Measurements from ENCODE around the gene MAIP1. TPM values are rescaled to one million over a fixed set of nuclear protein-coding genes. Genes with fewer than 3 reads are reported as not detected.

The MAIP1 gene
- total RNA-seq, 1 donor from 2014 or later = 14.8 TPM

DNA sequence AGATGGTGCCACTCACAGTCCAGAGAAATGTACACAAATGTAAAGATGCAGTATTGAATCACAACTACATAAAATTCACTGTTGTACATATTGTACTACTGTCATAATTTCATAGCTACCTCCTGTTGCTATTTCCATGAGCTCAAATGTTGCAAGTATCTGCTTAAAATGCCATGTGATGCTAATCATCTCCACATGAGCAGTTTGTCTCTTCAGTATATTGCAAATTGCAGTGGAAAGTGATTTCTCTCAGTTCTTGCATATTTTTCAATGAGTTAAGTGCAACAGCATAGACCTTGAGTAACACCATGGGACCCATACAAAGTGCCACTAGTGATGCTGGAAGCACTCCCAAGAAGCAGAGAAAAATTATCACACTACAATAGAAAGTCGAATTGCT lies 51.9 kb downstream of the MAIP1 start:
- DNase-seq = no peak
- H3K36me3 ChIP-seq = no peaks in the 10 kb centered on the region
- H3K4me1 ChIP-seq = no peaks in the 10 kb centered on the region
- no peak overlapping the region for H3K4me3 ChIP-seq
- H3K9me3 ChIP-seq = no peaks in the 10 kb centered on the region
- intact Hi-C loops (cut with DNase I) = no loop called here
- TF ChIP-seq CTCF (IDR thresholded peaks at IDR 0.05) = no peak
- no peaks in the 10 kb centered on the region for H3K27me3 ChIP-seq (ENCODE audit: low read depth)
- no peak for ATAC-seq
- H3K27ac ChIP-seq = no peak overlapping the region

DNA sequence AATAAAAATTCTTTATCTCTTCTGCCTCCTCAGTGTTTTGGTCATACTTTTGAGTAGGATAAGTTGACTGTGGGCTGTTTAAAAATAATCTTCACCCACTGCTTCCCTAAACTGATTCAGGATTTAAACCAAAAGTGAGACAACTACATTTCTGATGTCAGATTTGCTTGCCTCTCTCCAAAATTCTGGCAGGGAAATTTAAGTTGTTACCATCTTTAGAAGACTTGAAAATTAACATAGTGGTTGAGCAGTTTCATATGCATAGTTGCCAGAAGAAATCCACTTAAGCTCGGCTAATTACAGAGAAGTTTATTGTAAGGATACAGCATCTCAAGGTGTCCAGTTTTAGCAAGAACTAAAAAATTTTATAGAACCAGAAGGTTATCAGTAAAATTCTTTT lies 57.0 kb downstream of the MAIP1 start:
- no peaks in the 10 kb centered on the region for H3K36me3 ChIP-seq
- peaks cover 4% of the 10 kb centered on the region for H3K9me3 ChIP-seq
- intact Hi-C loops (cut with DNase I) = no loop called here
- DNase-seq (no peak), ATAC-seq (no peak)
- TF ChIP-seq CTCF (IDR thresholded peaks at IDR 0.05) = no peak
- no peaks in the 10 kb centered on the region for H3K4me1 ChIP-seq
- no peak overlapping the region for H3K4me3 ChIP-seq
- no peaks in the 10 kb centered on the region for H3K27me3 ChIP-seq (ENCODE audit: low read depth)
- H3K27ac ChIP-seq = no peak overlapping the region

Other genes starting within 250 kb of the MAIP1 start
- gene FTCDNL1, start 104.4 kb upstream of the MAIP1 start, total RNA-seq = 3.7 TPM
- 12.5 TPM for gene C2orf69, start 44.3 kb upstream of the MAIP1 start, total RNA-seq
- gene TYW5, start 91 bp upstream of the MAIP1 start, total RNA-seq = 5.8 TPM

Data from lower lobe of right lung (tissue), 2 donors.